HG02571 (cell line): ENCODE measurements around the gene IL17REL.

Experiments used
- ATAC-seq: cut with Tn5 transposase; IDR thresholded peaks from one replicate; pipeline ENCODE4 v1.9.1; 2021; ENCODE audit warnings: mild to moderate bottlenecking, moderate library complexity; ENCODE audit not compliant: unreplicated experiment

Gene IL17REL

DNA sequence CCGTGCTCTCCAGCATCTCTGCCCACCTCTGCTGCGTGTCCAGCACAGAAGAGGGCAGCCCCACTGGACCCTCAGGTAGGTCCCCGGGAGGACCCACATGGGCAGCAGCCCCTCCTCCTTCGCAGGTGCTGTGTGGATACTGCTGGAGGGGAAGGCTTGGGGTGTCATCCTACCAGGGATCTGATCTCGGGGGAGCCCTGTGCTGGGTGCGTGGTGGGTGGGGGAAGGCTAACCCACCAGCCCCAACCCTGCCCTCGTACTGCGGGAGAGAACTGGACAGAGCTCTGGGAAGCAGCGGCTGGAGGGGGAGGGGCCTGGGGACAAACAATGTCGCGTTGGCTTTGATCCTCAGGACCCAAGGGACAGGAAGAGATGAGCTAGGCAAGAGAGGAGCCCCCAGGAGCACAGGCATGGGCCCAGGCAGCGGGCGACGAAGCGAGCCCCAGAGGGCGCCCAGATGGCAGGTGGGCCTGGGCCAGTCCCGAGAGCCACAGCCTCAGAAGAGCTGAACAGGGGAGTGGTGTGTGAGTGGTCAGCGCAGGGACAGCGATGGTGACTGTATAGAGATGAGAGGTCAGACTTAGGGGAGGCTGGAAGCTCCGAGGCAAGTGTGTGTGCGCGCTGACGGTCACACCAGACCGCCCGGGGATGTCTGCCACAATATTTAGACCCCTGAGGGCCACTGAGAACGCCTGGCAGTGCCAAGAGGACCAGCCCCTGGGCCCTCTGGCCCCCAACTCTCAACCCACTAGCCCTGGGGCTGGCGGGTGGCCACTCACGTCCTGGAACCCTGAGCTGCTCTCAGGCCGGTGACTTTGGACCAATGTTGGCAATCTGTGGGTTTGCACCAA lies 53.4 kb downstream of the IL17REL start:
- ATAC-seq, result no peak

- no peak for ATAC-seq
Observed at GRCh38 chr22:49958366-49958921, 54.1 kb downstream of the IL17REL start.

GRCh38 chr22:49957826-49958365 lies 54.7 kb downstream of the IL17REL start:
- ATAC-seq, result no peak

DNA sequence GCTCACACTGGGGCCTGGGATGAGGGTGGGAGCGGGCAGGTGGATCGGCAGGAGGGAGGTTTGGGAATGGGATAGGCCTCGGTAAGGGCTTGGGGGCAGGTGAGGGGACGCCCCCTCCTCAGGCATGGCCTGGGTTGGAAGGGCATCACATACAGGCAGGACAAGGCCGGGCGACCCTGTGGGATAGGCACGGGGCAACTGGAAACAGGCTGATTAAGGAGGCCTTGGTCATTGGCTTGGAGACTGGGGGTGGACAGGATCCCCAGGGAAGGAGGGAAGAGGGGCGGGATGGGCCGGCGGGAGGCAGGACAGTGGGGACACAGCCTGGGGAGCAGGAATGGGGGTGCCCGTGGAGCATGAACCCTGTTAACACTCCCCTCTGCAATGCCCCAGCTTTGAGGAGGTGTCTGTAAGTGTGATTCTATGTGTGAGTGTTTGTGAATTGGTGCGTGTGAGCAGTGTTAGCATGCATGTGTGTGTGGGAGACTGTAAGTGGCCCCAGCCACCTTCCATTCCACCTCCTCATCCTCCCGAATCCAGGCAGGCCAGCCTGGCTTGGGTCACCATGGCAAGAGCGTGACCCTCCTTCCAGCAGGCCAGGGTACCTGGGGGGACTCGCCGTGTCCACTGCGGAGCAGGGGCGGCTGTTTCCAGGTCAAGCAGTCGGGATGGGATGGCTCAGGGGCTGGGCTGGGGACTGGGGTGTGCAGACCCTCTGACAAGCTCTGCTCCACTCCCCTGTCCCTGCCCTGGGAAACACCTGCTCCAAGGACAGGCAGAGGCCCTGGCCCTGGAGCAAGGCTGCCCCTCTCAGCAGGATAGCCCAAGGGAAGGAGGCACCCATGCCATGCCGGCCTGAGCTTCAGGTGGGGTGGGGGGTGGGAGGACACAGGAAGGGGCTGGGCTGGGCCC lies 55.4 kb downstream of the IL17REL start:
- no peak for ATAC-seq

DNA sequence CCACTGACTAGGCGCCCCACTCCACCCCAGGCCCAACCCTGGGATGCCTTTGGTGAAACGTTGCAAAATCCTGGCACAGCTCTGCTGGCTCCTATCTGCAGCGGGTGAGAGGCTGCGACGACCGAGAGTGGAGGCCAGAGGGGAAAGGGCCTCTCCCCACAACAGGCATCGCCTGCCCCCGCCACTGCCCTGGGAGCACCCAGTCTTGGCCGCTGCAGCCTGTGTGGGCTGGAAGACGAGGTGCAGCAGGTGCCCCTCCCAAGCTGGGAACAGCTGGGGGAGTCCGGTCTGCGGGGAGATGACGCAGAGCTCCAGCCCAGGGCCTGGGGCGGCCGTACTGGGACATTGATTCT lies 56.2 kb downstream of the IL17REL start:
- no peak for ATAC-seq

DNA sequence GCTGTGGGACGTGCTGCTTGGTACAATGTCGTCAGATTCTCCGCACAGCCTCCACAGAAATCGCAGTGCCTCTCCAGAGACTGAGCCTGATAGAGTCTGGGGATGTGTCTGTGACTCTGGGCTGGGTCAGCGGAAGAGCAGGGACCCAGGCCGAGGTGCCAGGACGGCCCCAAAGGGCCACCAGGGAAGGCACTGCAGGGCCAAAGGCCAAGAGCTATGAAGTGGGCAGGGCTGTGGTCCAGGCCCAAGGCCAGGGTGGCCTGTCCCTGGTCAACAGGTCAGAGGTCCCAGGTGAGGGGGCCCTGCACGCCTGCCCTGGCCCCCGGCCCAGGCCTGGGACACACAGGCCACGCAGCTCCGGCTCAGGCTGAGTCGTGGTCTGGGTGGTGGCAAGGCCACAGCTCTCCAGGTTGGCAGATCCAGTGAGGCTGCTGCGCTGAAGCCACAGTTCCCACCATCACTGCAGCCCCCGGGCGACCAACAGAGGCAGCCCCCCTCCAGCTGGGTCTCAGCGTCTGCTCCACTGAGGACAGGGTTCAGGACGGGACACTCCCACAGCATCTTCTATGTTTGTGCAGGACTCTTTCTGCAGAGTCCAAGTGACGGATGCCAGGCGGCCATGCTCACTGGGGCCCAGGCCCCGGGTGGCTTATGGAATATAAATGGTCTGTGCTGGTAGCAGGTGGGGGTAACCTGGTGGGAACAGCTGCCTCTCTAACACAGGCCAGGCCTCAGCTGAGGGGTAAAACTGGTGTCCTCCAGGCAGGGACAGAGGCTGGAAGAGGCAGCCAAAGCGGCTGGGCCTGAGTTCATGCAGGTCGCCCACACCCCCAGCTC lies 56.8 kb downstream of the IL17REL start:
- ATAC-seq, result no peak

DNA sequence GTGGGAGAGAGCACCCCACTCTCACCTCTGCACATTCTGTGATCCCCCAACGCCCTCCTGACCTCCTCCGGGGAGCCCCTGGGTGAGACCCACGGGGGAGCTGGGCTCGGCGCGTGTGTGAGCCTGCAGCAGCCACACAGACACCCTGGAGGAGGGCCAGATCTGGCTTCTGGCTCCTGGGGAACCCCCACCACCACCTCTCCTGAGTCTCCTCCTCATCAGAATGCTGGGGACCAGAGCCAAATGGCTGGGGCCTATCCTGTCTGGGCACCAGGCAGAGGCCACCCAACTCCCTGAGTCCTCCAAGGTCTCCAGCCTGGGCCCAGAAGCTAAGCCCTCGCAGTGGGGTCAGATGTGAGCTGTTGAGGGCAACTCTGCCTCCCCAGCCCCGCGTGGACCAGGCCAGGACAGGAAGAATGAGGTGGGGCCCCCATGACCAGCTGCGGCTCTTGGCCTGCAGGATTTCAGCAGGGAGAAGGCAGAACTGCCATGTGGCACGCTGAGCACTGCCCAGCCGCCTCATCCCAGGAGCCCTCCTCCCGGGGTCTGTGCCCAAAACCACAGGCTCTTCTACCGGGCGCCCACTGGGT lies 57.5 kb downstream of the IL17REL start:
- ATAC-seq, result no peak

- no peak for ATAC-seq
Observed at GRCh38 chr22:49954354-49954753, 58.2 kb downstream of the IL17REL start.

- ATAC-seq, result no peak
Observed at GRCh38 chr22:49953680-49954344, 58.8 kb downstream of the IL17REL start.

GRCh38 chr22:49953027-49953679 lies 59.4 kb downstream of the IL17REL start:
- ATAC-seq, result no peak

DNA sequence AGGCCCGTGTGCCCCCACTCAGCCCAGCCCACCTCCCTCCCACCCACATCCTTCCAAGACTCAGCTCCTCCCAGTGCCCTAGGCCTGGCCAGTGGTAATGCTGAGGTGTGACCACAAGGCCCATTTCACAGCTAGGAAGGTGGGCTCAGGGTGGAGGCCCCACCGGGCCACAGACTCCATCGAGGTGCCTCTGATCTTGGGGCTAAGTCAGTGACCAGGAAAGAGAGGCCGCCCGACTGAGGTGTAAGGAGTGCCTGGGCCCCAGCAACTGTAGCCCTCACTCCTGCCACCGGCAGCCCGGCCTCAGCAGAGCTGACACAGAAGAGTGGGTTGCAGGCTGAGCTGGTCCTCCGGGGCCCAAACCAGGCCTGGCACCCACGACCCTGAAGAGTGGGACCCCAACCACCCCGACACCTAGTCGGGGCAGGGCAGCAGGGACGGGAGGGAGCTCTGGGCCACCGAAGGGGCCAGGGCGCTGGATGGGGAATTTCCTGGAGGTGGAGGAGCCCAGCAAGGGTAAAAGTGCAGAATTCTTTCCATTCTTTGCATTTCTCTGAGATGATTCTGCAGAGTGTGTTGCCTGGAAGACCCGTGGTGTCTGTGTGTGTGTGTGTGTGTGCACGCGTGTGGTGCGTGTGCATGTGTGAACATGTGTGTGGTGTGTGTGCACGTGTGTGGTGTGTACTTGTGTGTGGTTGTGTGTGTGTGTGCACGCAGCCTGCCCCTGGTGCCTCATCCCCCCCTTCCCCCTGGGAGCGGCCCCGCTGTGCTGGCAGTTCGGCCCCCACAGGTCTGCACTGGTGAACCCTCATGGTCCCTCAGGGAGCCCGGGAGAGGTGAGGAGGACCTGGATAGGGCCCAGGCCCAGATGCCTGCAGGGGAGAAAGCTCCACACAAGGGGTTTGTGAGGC lies 60.3 kb downstream of the IL17REL start:
- ATAC-seq, result no peak

- ATAC-seq, result no peak
Observed at GRCh38 chr22:49951678-49951985, 60.9 kb downstream of the IL17REL start.

DNA sequence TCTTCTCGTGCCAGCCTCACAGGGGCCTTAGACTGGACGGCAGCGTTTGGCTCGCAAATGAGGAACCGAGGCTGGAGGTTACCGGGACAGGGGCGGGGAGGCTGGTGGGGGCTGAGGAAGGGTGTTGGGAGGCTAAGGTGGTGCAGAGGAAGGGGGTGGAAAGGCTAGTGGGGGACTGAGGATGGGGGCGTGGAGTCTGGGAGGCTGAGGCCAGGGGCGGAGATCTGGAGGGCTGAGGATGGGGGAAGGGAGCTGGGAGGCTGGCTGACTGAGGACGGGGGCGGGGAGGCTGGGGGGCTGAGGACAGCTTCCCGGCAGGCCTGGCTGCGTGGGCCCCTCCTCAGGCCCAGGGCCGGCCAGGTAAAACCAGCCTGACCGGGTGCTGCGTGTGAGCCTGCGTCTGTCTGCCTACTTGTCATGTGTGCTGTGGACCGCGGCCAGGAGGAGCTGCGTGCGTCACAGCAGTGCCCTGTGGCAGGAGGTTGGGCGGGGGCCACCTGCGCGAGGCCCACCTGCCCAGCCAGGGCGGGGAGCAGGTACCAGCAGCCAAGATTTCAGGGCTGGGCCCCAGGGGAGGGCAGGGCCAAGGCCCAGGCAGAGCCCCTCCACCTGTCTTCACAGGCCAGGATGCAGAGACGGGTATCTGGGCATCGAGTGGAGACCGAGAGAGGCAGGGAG lies 61.4 kb downstream of the IL17REL start:
- no peak for ATAC-seq

GRCh38 chr22:49950396-49950994 lies 62.1 kb downstream of the IL17REL start:
- ATAC-seq, result no peak

GRCh38 chr22:49949914-49950292 lies 62.7 kb downstream of the IL17REL start:
- no peak for ATAC-seq

DNA sequence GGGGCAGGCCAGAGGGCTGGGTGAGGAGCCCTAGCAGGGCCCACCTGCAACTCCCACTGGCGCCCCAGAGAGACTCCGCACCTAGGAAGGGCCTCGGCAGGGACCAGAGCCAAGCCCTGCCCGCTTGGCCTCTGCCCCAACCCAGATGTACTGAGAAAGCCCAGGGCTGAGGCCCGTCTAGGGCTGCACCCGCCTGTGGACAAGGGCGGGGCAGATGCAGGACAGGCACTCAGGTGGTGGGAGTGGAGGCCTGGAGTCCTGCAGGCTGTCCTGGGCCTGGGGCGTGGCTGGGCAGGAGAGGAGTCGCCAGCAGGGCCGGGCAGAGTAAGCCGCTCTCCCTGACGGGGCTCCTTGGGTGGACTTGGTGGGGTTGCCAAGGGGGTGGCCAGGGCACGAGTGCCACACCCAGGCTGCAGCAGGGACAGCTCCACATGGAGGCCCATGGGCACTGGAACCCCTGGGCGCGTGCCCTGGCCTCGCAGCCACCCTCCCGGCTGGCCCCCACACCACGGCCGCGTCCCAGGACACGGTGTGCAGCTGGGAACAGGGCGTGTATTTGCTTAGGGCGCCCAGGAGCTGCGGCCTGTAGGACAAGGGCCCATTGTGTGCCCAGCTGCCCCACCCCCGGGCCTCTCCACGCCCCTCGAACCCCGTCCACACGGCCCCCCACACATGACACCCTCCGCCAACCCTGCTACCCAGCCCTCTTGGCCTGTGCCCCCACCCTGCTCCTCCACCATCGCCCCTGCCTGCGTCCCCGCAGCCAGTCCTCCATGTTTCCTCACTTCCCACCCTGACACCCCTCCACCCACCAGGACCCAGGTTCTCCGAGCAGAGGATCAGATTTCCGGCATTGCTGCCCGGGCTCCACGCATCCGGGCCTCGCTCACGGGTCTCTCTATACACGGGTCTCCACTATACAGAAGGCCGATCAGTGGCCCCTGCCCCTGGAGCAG lies 63.3 kb downstream of the IL17REL start:
- no peak for ATAC-seq
